SK-N-SH (cell line): Measurements from ENCODE around the gene KCNF1. TPM values are rescaled to one million over a fixed set of nuclear protein-coding genes. Genes with fewer than 3 reads are reported as not detected.

ENCODE experiments used
- CTCF ChIA-PET: fragments of 300-600, 350-600 bp; formaldehyde crosslinking; extraction: SDS; loops from one replicate; lab custom pipeline; 2021; lab: Yijun Ruan, JAX
- POLR2A ChIA-PET: fragments of 350-600 bp; sonication (Branson Sonifier 250); formaldehyde crosslinking; extraction: SDS; loops from one replicate; lab custom pipeline; 2020; ENCODE audit warnings: antibody characterized with exemption, inconsistent platforms; lab: Yijun Ruan, JAX
- DNase-seq: peaks from one replicate; pipeline ENCODE4 v3.0.0; 2012
- H2AFZ ChIP-seq: fragments of 200-600 bp; sonication (generic); 2 replicates; pipeline ENCODE4 v1.8.1; 2016; ENCODE audit warnings: antibody characterized with exemption, mild to moderate bottlenecking, low read depth
- H3F3A ChIP-seq: fragments of 200-600 bp; sonication (generic); replicated peaks from 2 replicates; pipeline ENCODE3; 2016; ENCODE audit warnings: antibody characterized with exemption, mild to moderate bottlenecking; ENCODE audit not compliant: insufficient read depth
- H3K27ac ChIP-seq, 2 experiments: fragments of 200-500 bp in 1 of 2; fragments of 200-600 bp in 1 of 2; sonication (Bioruptor generic) in 1 of 2; sonication (generic), shearing (Covaris generic) in 1 of 2; 2 replicates each; pipeline versions ENCODE4 v1.5.1 to v1.6.1; 2014 to 2016; ENCODE audit warnings: low read depth in 2 of 2, inconsistent platforms in 1 of 2, low read length in 1 of 2, mild to moderate bottlenecking in 1 of 2, mixed read lengths in 1 of 2
- H3K27me3 ChIP-seq: fragments of 200-600 bp; sonication (generic), shearing (Covaris generic); 2 replicates; pipeline ENCODE4 v1.6.1; 2016; ENCODE audit warnings: mixed run types; ENCODE audit not compliant: insufficient read depth
- H3K36me3 ChIP-seq, 2 experiments: fragments of 200-500 bp in 1 of 2; fragments of 200-600 bp in 1 of 2; sonication (Bioruptor generic) in 1 of 2; sonication (generic) in 1 of 2; replicated peaks in 1 of 2; 2 replicates each; pipeline versions ENCODE3 to v1.5.1; 2014 to 2016; ENCODE audit warnings: low read length in 1 of 2, mild to moderate bottlenecking in 1 of 2; ENCODE audit not compliant: insufficient read depth in 2 of 2, control insufficient read depth in 1 of 2
- H3K4me1 ChIP-seq, 2 experiments: fragments of 200-500 bp in 1 of 2; fragments of 200-600 bp in 1 of 2; sonication (Bioruptor generic) in 1 of 2; sonication (generic), shearing (Covaris generic) in 1 of 2; 2 replicates each; pipeline versions ENCODE4 v1.5.1 to v1.6.1; 2014 to 2016; ENCODE audit warnings: low read depth in 1 of 2, low read length in 1 of 2, mixed run types in 1 of 2; ENCODE audit not compliant: insufficient read depth in 2 of 2, control insufficient read depth in 1 of 2
- H3K4me2 ChIP-seq: fragments of 200-600 bp; sonication (generic), shearing (Covaris generic); 2 replicates; pipeline ENCODE4 v1.6.1; 2017; ENCODE audit warnings: mixed run types
- H3K4me3 ChIP-seq, 2 experiments: fragments of 200-500 bp in 1 of 2; fragments of 200-600 bp in 1 of 2; sonication (Bioruptor generic) in 1 of 2; sonication (generic), shearing (Covaris generic) in 1 of 2; 2 replicates each; pipeline versions ENCODE4 v1.5.1 to v1.8.1; 2014 to 2016; ENCODE audit warnings: low read depth in 2 of 2, inconsistent platforms in 1 of 2, low read length in 1 of 2, mild to moderate bottlenecking in 1 of 2, mixed read lengths in 1 of 2, moderate library complexity in 1 of 2
- H3K79me2 ChIP-seq: fragments of 200-600 bp; sonication (generic); 2 replicates; pipeline ENCODE4 v1.8.1; 2017; ENCODE audit warnings: mild to moderate bottlenecking; ENCODE audit not compliant: insufficient read depth
- H3K9ac ChIP-seq: fragments of 200-600 bp; sonication (generic); 2 replicates; pipeline ENCODE4 v1.6.1; 2017; ENCODE audit warnings: mixed run types
- H3K9me2 ChIP-seq: fragments of 200-600 bp; sonication (generic); 2 replicates; pipeline ENCODE4 v1.6.1; 2017; ENCODE audit warnings: mixed run types
- H3K9me3 ChIP-seq: fragments of 200-600 bp; sonication (generic); 2 replicates; pipeline ENCODE4 v1.6.1; 2017; ENCODE audit warnings: mixed run types, mild to moderate bottlenecking, moderate library complexity
- H4K20me1 ChIP-seq: fragments of 200-600 bp; sonication (generic); 2 replicates; pipeline ENCODE4 v1.6.1; 2017; ENCODE audit warnings: mild to moderate bottlenecking, mixed run types; ENCODE audit not compliant: insufficient read depth
- CHD2 ChIP-seq: fragments of 150-350 bp; IDR thresholded peaks from 2 replicates; pipeline ENCODE4 v1.6.1; 2018; ENCODE audit warnings: low read length; ENCODE audit not compliant: partially characterized antibody
- ELF1 ChIP-seq: IDR thresholded peaks from 2 replicates; pipeline ENCODE4 v1.4.0; 2012
- GATA2 ChIP-seq: sonication (generic); formaldehyde crosslinking; IDR thresholded peaks from 2 replicates; pipeline ENCODE4 v1.5.0; 2020; ENCODE audit warnings: mild to moderate bottlenecking, missing genetic modification reagents
- MXI1 ChIP-seq: IDR thresholded peaks from 2 replicates; pipeline ENCODE4 v1.6.1; 2012; ENCODE audit warnings: mild to moderate bottlenecking, low read depth, low read length, improper control_type of control experiment
- RAD21 ChIP-seq: IDR thresholded peaks from 2 replicates; pipeline ENCODE4 v1.6.1; 2012; ENCODE audit warnings: mild to moderate bottlenecking, low read length
- RXRA ChIP-seq: IDR thresholded peaks from 2 replicates; pipeline ENCODE4 v1.4.0; 2012; ENCODE audit warnings: low read depth, mild to moderate bottlenecking, borderline replicate concordance
- TAF1 ChIP-seq: IDR thresholded peaks from 2 replicates; pipeline ENCODE4 v1.6.1; 2012; ENCODE audit warnings: low read depth, mild to moderate bottlenecking, low read length, moderate library complexity, borderline replicate concordance
- TEAD4 ChIP-seq: IDR thresholded peaks from 2 replicates; pipeline ENCODE4 v1.4.0; 2012; ENCODE audit warnings: mild to moderate bottlenecking, borderline replicate concordance; ENCODE audit not compliant: insufficient read depth
- USF2 ChIP-seq: fragments of 150-350 bp; IDR thresholded peaks from 2 replicates; pipeline ENCODE4 v1.6.1; 2017; ENCODE audit warnings: antibody characterized with exemption, low read length, low read depth, borderline replicate concordance
- YY1 ChIP-seq: IDR thresholded peaks from 2 replicates; pipeline ENCODE4 v1.4.0; 2012; ENCODE audit warnings: low read depth, mild to moderate bottlenecking
- WGBS: methylation state at CpG from one replicate; pipeline ENCODE4 v1.1.6; 2017; ENCODE audit warnings: low lambda C conversion rate; 5-methylcytosine and 5-hydroxymethylcytosine counted together
- polyA plus RNA-seq, 3 experiments: library from polyadenylated mRNA; depleted of rRNA; stranded (reverse); fragments of >200 nt; gene quantifications; 2 replicates each; pipeline ENCODE4 v1.2.3, GENCODE V29; 2012

KCNF1 gene
- polyA plus RNA-seq, 1 of the 3 experiments (the other 2 are of a cell fraction), result 0.23 TPM

GRCh38 chr2:10880586-10881321 is 31.0 kb upstream of the KCNF1 start:
- H3K4me1 ChIP-seq, result peaks cover 0 to 4% of the 10 kb centered on the region in 2 experiments; a peak in 2 of 4 replicates
- H3K9me3 ChIP-seq, result no peaks in the 10 kb centered on the region
- no peaks in the 10 kb centered on the region for H4K20me1 ChIP-seq
- H3K4me2 ChIP-seq, result no peak overlapping the region
- 87% methylated on average over 15 of the region's 20 CpGs for WGBS
- DNase-seq, result no peak
- H3K9me2 ChIP-seq, result no peaks in the 10 kb centered on the region
- H2AFZ ChIP-seq, result no peak overlapping the region
- no peaks in the 10 kb centered on the region for H3K79me2 ChIP-seq
- no peak overlapping the region for H3K27ac ChIP-seq
- no peak overlapping the region for H3K9ac ChIP-seq
- no peak overlapping the region for H3K4me3 ChIP-seq
- ChIA-PET CTCF (interaction anchor here (1.0 to 2.3 kb wide), 4 partner anchors 9 to 49 kb away, joined by 3 to 12 read pairs (median 8); no protein-coding TSS in a partner anchor), POLR2A (no interaction called here)
- no peak for TF ChIP-seq TAF1
- no peak for TF ChIP-seq YY1
- no peak for TF ChIP-seq CHD2
- no peak for TF ChIP-seq RAD21
- TF ChIP-seq MXI1, result no peak
- H3K27me3 ChIP-seq, result no peaks in the 10 kb centered on the region
- no peaks in the 10 kb centered on the region for H3K36me3 ChIP-seq
- H3F3A ChIP-seq, result no peaks in the 10 kb centered on the region

- CTCF ChIA-PET, result interaction anchor here (2.4 to 3.1 kb wide), 2 partner anchors 18 to 50 kb away, joined by 8 to 21 read pairs; no protein-coding TSS in a partner anchor
- 88% methylated on average over 3 of the region's 3 CpGs for WGBS
Observed at GRCh38 chr2:10882568-10882967, 29.2 kb upstream of the KCNF1 start.

GRCh38 chr2:10883066-10883465 is 28.7 kb upstream of the KCNF1 start:
- ChIA-PET POLR2A (no interaction called here), CTCF (interaction anchor here (1.6 to 5.1 kb wide), 5 partner anchors 8 to 241 kb away, joined by 5 to 23 read pairs (median 8); partner anchors contain the start of gene KCNF1)
- no peaks in the 10 kb centered on the region for H3F3A ChIP-seq
- no peaks in the 10 kb centered on the region for H3K27me3 ChIP-seq
- H3K4me1 ChIP-seq, result peaks cover 4 to 6% of the 10 kb centered on the region in 2 experiments; a peak in 2 of 4 replicates
- no peaks in the 10 kb centered on the region for H3K79me2 ChIP-seq
- no peak overlapping the region for H3K27ac ChIP-seq
- H3K36me3 ChIP-seq, result no peaks in the 10 kb centered on the region
- TF ChIP-seq TEAD4 (no peak), GATA2 (peak; percentile 45; the same call in 1 of the 2 replicates)
- no peaks in the 10 kb centered on the region for H4K20me1 ChIP-seq
- H3K4me3 ChIP-seq, result no peak overlapping the region
- no peak overlapping the region for H3K4me2 ChIP-seq
- no peaks in the 10 kb centered on the region for H3K9me3 ChIP-seq
- 84% methylated on average over 5 of the region's 6 CpGs for WGBS
- H3K9me2 ChIP-seq, result no peaks in the 10 kb centered on the region
- H3K9ac ChIP-seq, result no peak overlapping the region
- peak; percentile 49 for DNase-seq
- H2AFZ ChIP-seq, result no peak overlapping the region

More at GRCh38 chr2:10882568-10882967, 29.2 kb upstream of the KCNF1 start:
- no peak for DNase-seq
- H3K4me2 ChIP-seq, result no peak overlapping the region
- H2AFZ ChIP-seq, result no peak overlapping the region
- no peaks in the 10 kb centered on the region for H4K20me1 ChIP-seq
- H3K4me3 ChIP-seq, result no peak overlapping the region
- no peak overlapping the region for H3K9ac ChIP-seq
- H3K4me1 ChIP-seq, result peaks cover under 1 to 4% of the 10 kb centered on the region in 2 experiments; a peak in 2 of 4 replicates
- H3K9me3 ChIP-seq, result no peaks in the 10 kb centered on the region
- POLR2A ChIA-PET, result no interaction called here
- no peaks in the 10 kb centered on the region for H3K36me3 ChIP-seq
- no peak overlapping the region for H3K27ac ChIP-seq
- H3K79me2 ChIP-seq, result no peaks in the 10 kb centered on the region
- TF ChIP-seq ELF1 (no peak), USF2 (no peak), RXRA (no peak)
- no peaks in the 10 kb centered on the region for H3K9me2 ChIP-seq
- H3F3A ChIP-seq, result no peaks in the 10 kb centered on the region
- no peaks in the 10 kb centered on the region for H3K27me3 ChIP-seq
